A549 treated with Hydrocortisone at 1 μM for 4 hours (cell line): ENCODE measurements around the gene GPNMB. TPM values are rescaled to one million over a fixed set of nuclear protein-coding genes. Genes with fewer than 3 reads are reported as not detected.

Experiments
- total RNA-seq: library from RNA; stranded (reverse); fragments of 200-300 nt; extraction: Qiagen RNA extraction; gene quantifications from 5 replicates; pipeline ENCODE4 v1.2.3, GENCODE V29; 2022

GPNMB gene
- total RNA-seq = 2.7 to 3.6 TPM (median 3.1 TPM) in 5 replicates

DNA sequence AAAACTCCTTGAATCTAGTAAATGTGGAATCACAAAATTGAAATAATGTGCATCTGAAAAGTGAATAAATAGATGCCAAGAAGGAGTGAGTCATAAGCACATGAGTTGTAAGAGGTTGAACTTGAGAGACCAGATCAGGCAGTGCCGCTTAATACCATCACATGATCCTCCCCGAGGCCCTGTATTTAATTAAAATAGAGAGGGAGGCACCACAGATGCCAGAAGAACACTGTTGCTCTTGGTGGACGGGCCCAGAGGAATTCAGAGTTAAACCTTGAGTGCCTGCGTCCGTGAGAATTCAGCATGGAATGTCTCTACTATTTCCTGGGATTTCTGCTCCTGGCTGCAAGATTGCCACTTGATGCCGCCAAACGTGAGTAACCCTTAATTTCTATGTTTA lies at the start of gene GPNMB:
TSS of gene GPNMB (plus strand) at position 221 of the 400 bp plus-strand sequence. CDS start at position 304, 83 bp downstream.

DNA sequence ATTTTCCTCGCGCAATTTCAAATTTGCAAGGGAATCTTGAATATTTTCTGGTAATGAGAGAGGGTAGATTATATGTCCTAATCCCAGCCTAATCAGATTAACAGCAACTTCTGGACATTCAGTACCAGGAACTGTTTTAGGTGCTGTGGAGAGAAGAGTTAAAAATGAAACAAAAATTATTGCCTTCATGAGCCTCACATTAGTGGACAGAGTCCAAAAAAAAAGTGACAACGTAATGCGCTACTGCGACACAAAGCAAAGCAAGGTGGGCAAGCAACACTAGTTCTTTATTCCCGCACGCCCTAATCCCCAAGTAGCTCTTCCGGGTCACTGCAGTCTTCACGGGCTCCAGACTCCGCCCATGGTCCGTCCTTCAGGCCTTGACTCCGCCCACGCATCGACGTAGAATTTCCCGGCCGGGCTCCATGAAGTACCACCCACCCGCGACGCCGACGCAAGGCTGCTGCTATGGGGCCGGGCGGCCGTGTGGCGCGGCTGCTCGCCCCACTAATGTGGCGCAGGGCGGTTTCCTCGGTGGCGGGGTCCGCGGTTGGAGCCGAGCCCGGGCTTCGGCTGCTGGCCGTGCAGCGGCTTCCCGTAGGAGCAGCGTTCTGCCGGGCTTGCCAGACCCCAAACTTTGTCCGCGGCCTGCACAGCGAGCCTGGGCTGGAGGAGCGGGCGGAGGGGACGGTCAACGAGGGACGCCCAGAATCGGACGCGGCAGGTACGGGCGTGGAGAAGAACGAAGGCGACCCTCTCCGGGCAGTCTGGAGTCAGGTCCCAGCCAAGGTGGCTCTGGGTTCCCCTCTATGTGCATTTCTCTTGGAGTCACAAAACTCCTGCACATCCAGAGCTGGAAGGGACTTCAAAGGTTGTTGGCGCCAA lies 52.6 kb downstream of the GPNMB start, which contains the start of gene MALSU1:
TSS of gene MALSU1 (plus strand) at position 455 of the 885 bp plus-strand sequence. CDS start at position 469, 14 bp downstream.

Other genes with a start within 250 kb of the GPNMB start
- 15.0 to 26.0 TPM (median 19.1 TPM) in 5 replicates for gene HYCC1, start 232.6 kb upstream of the GPNMB start, total RNA-seq
- gene KLHL7, start 141.0 kb upstream of the GPNMB start, total RNA-seq = 21.1 to 27.0 TPM (median 25.0 TPM) in 5 replicates
- gene NUP42, start 64.7 kb upstream of the GPNMB start, total RNA-seq = 24.8 to 27.8 TPM (median 26.0 TPM) in 5 replicates
- gene MALSU1, start 52.6 kb downstream of the GPNMB start, total RNA-seq = 62.2 to 101 TPM (median 94.9 TPM) in 5 replicates
- gene IGF2BP3, start 223.7 kb downstream of the GPNMB start, total RNA-seq = 24.4 to 35.8 TPM (median 28.0 TPM) in 5 replicates